ENCODE results near the gene VPS51. TPM values are rescaled to one million over a fixed set of nuclear protein-coding genes. Genes with fewer than 3 reads are reported as not detected.
A peak's percentile ranks its signal among the peaks of the same experiment; 100 is the strongest.
"Not testable (repeated sequence)": the region's sequence is repeated elsewhere in the genome, so short reads cannot be mapped to it uniquely, and the experiment has no call there.

The VPS51 gene
- total RNA-seq, 4 donors from 2014 or later = 465 to 843 (median 596) TPM

GRCh38 chr11:65136515-65137096 lies 40.6 kb downstream of the VPS51 start:
- DNase-seq (ENCODE audit: low spot score in 2 of 2) = peak in 1 of 2 donors; percentile 27
- Histone ChIP-seq H3K9me3 (no peaks in the 10 kb centered on the region), H3K27me3 (no peaks in the 10 kb centered on the region), H3K4me3 (no peak overlapping the region), H3K27ac (no peak overlapping the region), H3K36me3 (peaks cover 9% of the 10 kb centered on the region), H3K4me1 (peaks cover 33% of the 10 kb centered on the region)
- TF ChIP-seq POLR2A (IDR thresholded peaks at IDR 0.05) (no peak), CTCF (IDR thresholded peaks at IDR 0.05) (no peak), POLR2AphosphoS5 (IDR thresholded peaks at IDR 0.05) (no peak), EP300 (IDR thresholded peaks at IDR 0.05) (no peak)
- 83% methylated on average over 15 of the region's 15 CpGs for WGBS

- H3K9me3 ChIP-seq = no peaks in the 10 kb centered on the region
- H3K36me3 ChIP-seq = no peaks in the 10 kb centered on the region
- H3K27me3 ChIP-seq = no peaks in the 10 kb centered on the region
- no peak overlapping the region for H3K27ac ChIP-seq
- TF ChIP-seq POLR2AphosphoS5 (IDR thresholded peaks at IDR 0.05) = no peak
- no peak for TF ChIP-seq CTCF (IDR thresholded peaks at IDR 0.05)
- TF ChIP-seq POLR2A (IDR thresholded peaks at IDR 0.05) = no peak
- TF ChIP-seq EP300 (IDR thresholded peaks at IDR 0.05) = no peak
- DNase-seq (ENCODE audit: low spot score in 2 of 2) = peak in 1 of 2 donors; percentile 10
- H3K4me1 ChIP-seq = no peaks in the 10 kb centered on the region
- no peak overlapping the region for H3K4me3 ChIP-seq
- WGBS = 84% methylated on average over 7 of the region's 7 CpGs
Observed at GRCh38 chr11:65141896-65142494, 46.0 kb downstream of the VPS51 start.

GRCh38 chr11:65147352-65148075 lies 51.5 kb downstream of the VPS51 start:
- no peak overlapping the region for H3K27ac ChIP-seq
- H3K36me3 ChIP-seq = no peaks in the 10 kb centered on the region
- 90% methylated on average over 2 of the region's 2 CpGs for WGBS
- H3K27me3 ChIP-seq = no peaks in the 10 kb centered on the region
- no peak for DNase-seq (ENCODE audit: low spot score in 2 of 2)
- TF ChIP-seq CTCF (IDR thresholded peaks at IDR 0.05) (no peak), POLR2AphosphoS5 (IDR thresholded peaks at IDR 0.05) (no peak), POLR2A (IDR thresholded peaks at IDR 0.05) (no peak), EP300 (IDR thresholded peaks at IDR 0.05) (no peak)
- no peaks in the 10 kb centered on the region for H3K9me3 ChIP-seq
- H3K4me3 ChIP-seq = no peak overlapping the region
- peaks cover 10% of the 10 kb centered on the region for H3K4me1 ChIP-seq

- H3K4me1 ChIP-seq = peaks cover 10% of the 10 kb centered on the region
- H3K36me3 ChIP-seq = no peaks in the 10 kb centered on the region
- TF ChIP-seq POLR2A (IDR thresholded peaks at IDR 0.05) = no peak
- TF ChIP-seq CTCF (IDR thresholded peaks at IDR 0.05) = no peak
- no peak for TF ChIP-seq POLR2AphosphoS5 (IDR thresholded peaks at IDR 0.05)
- TF ChIP-seq EP300 (IDR thresholded peaks at IDR 0.05) = no peak
- H3K4me3 ChIP-seq = no peak overlapping the region
- H3K9me3 ChIP-seq = no peaks in the 10 kb centered on the region
- WGBS = 74% methylated on average over 5 of the region's 5 CpGs
- no peaks in the 10 kb centered on the region for H3K27me3 ChIP-seq
- DNase-seq (ENCODE audit: low spot score in 2 of 2) = peak in 1 of 2 donors; percentile 46
- H3K27ac ChIP-seq = no peak overlapping the region
Observed at GRCh38 chr11:65148657-65149056, 52.6 kb downstream of the VPS51 start.

GRCh38 chr11:65150131-65150508 lies 54.1 kb downstream of the VPS51 start:
- H3K27ac ChIP-seq, H3K27me3 ChIP-seq, H3K9me3 ChIP-seq, H3K4me1 ChIP-seq, H3K4me3 ChIP-seq, H3K36me3 ChIP-seq: not testable (repeated sequence)
- peak in 1 of 2 donors; percentile 44 for DNase-seq (ENCODE audit: low spot score in 2 of 2)
- WGBS = 69% methylated on average over 10 of the region's 10 CpGs

Data from suprapubic skin (tissue), 4 donors.